NCI-H2227 (cell line): ENCODE measurements around the gene PPP3CB.

ENCODE experiments used
- DNase-seq: peaks from one replicate; lab custom pipeline; 2025; ENCODE audit not compliant: unreplicated experiment; lab: John Stamatoyannopoulos, UW

The PPP3CB gene

DNA sequence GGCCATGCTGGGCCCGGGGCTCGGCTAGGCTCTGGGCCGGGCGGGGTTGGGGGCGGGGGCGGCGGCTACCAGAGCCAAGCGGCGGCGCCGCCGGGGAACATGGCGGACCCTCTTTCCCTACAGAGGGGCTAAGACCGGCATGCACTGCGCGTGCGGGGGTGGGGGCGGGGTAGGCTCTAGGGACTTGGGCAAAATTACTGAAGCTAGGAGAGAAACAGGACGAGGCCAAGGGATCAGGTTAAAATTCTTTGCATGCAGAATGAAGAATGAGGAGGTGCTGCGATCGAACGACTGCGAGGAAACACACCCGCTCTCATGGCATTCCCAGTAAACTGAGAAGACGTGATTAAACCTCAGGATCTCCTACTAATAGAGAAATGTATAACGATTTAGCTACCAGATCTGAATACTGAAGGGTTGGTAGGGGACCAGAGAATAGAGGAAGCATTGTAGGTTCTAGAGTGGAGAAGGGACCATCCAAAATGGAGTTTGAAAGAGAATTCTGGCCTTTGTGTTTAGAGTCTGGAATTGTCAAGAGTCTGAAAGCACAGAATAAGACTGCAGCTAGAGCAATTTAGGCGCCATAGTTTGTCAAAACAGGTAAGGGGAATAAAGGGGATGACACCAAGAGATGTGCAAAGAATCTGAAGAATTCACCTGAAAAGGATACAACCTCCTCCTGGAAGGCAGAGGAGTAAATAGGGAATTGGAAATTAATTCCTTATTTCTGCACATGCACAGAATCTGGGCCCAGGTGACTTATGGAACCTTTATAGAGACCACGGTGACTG, at the start of gene PPP3CB:
Gene PPP3CB (minus strand): TSS at position 141 of the 791 bp plus-strand sequence. CDS start 135 bp downstream, at position 6.
- peak; percentile 90 for DNase-seq

DNA sequence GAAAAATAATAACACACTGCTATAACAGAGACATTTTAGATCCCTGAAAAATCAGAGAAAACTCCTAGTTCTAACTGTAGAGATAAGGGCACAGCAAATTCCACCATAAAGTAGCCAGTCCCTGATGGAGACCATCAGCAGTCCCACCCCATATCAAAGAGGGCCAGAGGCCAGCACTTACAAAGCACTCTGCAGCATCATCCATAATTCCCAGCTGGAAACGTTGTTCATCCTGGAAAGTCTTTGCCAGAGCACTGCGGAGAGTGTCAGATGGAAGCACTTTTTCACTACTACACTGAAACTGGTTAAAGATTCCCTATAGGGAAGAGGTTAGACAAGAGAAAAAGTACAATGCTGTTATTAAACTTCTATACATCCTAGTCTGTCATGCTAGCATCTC, 49.5 kb upstream of the PPP3CB start:
- no peak for DNase-seq

DNA sequence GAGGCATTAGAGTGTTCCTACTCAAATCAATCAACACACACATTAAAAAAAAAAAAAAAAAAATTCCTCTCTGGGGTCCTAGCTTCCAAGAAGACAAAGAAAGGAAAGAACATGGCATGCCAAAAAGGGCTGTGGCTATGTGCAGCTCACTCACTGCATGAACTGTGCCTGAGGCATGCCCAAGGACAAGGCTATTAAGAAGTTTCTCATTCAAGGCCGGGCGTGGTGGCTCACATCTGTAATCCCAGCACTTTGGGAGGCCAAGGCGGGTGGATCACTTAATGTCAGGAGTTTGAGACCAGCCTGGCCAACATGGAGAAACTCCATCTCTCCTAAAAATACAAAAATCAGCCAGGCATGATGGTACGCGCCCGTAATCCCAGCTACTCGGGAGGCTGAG, 41.9 kb upstream of the PPP3CB start:
- no peak for DNase-seq

DNA sequence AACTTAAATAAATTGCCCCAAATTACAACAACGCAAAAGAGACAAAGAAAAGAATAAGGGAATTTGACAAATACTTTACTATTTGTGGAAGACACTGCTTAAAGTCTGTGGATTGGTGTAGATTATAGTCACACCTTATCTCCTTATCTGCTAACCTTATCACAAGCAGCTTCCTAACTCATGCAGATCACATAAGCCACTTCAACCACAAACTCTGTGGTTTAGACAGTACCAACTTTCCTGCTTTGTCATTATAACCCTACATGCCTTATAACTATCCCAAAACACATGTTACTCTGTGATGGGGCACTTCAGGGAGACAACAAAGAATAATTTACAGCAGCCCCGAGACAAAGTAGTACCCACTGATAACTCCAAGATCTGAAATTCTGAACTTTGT, 41.5 kb upstream of the PPP3CB start:
- no peak for DNase-seq

DNA sequence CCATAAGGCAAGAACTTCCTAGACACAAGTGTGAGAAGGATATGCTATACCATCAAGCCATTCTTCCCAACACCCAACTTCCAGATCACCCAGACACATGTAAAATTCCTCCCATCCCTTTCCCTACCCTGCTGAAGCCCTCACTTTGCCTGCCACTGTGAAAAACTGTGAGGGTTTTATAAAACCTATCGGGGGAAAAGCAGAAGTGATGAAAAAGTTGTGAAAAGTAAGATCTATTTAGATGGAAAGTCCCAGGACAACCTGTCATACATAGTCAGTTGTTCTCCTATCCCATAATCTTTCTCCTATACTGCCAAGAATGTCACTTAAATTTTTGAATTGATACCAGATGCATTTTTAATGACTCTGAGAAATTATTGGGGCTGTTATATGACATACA, 39.0 kb upstream of the PPP3CB start:
- no peak for DNase-seq

DNA sequence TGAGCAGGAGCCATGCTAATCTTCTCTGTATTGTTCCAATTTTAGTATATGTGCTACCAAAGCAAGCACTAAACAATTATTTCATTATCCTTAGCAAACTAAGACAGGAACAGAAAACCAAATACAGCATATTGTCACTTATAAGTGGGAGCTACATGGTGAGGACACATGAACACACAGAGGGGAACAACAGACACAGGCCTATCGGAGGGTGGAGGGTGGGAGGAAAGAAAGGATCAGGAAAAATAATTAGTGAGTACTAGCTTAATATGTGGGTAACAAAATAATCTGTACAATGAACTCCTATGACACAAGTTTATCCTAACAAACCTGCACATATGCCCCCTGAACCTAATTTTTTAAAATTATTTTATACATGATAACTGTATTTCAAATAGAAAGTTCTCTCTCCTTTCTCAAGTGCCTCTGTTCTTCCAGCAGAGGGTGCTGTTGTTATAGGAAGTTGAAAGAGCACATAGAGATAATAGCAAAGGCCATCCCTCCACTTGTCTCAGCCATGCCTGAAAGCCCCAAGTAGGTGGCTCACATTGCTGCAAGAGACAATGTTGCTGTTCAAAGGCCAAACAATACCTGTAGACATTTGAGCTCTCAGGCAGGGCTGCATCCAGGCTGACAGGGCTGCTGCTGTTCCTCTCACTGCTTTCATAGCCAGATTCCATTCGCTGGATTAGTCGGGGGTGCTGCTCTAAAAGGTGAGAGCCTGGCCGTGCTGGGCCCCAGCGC, 33.4 kb upstream of the PPP3CB start:
- DNase-seq, result peak; percentile 82

DNA sequence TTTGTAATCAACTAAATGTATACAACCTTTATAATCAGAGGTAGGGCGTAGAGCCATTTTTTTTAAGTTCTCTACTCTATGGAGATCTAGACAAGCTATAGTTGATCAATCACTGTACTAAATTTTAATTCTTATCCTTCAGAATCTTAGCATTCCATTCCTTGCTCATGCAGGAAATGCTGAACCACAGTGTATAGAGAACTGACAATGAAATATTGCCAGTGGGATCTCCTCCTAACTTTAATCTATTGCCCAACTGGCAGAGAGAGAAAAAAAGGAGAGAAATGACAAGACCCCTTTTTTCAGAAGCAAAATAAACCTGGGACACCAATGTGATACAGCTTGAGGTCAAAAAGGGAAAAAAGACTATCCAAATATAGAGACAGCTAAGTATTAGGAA, 26.4 kb upstream of the PPP3CB start:
- DNase-seq, result no peak

DNA sequence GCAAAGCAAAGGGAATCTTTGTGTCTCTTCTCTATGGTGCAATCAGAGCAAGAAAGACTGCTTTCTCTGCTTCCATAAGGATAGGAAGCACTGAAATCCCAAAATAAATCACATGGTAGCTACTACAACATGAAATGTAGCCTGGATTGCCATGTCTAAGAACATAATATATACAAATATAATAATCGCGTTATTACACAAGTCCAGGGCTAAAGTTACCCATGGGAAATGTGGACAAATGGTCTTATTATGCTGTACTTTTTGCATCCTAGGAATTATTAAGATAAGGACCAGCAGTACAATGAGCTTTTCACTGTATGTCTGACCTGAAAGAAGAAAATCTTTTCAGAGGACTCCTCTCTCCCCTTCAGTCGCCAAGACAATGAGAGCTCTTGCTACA, 23.5 kb upstream of the PPP3CB start:
- DNase-seq, result no peak

DNA sequence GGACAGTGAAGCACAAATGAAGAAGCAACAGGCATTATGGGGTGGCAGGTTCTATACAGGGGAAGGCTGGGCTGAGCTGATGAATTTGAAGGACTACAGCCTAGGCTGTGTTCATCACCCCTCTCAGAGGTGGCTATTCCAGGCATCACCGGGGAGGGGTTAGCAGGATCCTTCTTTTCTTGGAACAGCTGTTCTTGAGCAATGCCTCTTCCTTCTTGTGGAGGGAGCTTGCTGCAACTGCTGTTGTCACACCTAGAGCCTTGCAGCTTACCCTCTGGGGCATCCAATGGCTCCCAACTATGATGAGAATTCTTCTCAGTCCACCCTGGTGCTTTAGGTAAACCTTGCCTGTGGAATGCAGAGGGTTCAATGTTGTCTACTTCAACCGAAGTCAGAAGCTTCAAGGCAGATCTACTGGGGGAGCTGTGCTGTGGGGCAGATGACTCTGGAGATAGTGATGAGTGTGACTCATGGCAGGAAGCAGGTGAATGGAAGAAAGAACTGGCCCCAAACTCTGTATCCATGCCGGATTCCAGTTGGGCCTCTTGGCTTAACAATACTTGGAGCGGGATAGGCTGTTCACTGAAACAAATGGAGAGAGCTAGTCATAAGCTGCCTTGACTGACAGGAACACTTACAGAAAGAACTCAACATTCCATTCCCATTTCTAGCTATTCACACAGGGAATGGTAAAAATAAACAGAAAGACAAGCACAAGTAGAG, 21.5 kb upstream of the PPP3CB start:
- no peak for DNase-seq

DNA sequence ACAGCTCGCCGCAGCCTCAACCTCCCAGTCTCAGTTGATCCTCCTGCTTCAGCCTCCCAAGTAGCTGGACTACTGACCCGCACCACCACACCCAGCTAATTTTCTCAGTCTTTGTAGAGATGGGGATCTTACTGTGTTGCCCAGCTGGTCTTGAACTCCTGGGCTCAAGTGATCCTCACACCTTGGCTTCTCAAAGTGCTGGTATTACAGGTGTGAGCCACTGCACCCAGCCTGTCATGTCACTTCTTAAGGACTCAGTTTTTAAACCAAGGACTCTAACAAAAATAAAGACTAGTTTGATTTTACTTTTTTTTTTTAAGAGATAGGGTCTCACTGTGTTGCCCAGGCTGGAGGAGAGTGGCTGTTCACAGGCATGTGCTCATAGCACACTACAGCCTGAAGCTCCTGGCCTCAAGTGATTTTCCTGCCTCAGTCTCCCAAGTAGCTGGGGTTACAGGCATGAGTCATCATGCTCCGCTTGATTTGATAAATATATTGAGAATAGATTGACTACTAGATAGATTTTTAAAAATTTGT, 16.5 kb upstream of the PPP3CB start:
- DNase-seq, result no peak

DNA sequence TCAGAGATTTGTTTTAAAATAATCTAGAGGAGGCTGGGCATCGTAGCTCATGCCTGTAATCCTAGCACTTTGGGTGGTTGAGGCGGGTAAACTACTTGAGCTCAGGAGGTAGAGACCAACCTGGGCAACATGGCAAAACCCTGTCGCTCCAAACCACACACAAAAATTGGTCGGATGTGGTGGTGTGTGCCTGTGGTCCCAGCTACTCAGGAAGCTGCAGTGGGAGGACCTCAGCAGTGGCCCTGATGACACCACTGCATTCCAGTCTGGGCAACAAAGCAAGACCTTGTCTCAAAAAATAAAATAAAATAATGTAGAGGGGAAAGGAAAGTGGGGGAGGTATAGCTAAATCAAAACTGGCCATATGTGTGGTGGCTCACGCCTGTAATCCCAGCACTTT, 13.9 kb upstream of the PPP3CB start:
- DNase-seq, result no peak

DNA sequence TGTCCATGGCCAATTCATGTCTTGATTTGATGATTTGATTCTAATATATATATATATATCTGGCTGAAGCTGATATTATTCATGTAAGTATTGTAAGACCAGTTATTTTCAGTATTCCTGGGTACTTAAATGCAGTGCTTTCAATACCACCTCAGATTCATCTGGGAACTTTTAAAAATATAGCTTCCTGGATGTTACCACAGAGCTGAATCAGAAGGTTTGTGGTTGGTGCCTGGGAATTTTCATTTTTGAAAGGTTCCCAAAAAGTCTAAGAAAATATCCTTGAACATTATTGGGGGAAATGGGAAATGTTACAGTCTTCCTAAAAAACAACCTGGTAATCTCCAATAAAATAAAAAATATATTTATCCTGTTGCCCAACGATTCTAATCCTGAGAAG, 10.7 kb upstream of the PPP3CB start:
- no peak for DNase-seq

DNA sequence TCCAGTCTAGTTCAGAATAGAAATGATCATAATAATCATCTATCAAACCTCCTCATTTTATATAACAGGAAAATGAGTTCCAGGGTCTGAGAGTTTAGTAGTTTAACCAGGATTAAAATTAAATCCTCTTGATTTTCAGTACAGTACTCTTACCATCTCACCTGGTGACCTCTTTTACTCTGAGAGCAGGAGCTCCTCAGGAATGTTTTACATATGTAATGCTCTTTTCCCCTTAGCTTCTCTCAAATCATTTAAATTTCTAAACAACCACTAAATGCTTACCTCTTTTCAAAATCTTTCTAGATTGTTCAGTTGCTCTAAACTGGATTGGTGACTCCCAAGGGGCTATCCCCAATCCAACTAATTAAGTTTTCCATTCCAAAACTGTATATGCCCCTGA, 10.2 kb upstream of the PPP3CB start:
- no peak for DNase-seq

DNA sequence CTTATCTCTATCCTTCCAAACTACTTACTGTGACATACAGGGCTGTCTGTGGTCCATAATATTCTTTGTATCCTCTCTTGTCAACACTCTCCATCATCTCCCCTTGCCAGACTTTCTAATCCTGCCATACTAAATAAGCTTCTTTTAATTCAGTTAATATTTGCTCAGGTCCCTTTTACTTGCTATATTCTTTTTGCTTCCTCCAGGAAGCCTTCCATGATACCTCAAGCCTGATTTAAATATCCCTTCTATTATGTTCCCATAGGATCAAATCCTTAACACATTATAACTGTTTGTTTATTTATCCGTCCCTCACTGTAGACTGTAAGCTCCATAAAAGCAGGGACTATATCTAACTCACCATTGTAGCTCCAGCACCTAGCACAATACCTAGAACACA, 7.2 kb upstream of the PPP3CB start:
- DNase-seq, result no peak

DNA sequence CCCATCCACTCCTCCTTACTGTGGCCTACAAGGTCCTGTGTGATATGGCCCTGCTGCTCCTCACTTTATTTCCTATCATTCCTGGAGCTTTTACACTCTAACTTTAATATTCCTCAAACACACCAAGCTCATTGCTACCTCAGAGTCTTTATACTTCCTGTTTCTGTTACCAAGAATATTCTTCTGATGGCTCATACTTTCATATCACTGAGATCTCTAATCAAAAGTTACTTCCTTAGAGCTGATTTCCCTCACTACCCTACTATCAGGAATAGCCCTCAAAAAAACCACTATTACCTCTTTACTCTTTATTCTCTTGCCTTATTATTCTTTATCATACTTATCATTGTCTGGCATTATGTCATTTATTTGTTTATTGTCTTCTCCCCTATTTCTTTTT, 5.8 kb upstream of the PPP3CB start:
- no peak for DNase-seq

DNA sequence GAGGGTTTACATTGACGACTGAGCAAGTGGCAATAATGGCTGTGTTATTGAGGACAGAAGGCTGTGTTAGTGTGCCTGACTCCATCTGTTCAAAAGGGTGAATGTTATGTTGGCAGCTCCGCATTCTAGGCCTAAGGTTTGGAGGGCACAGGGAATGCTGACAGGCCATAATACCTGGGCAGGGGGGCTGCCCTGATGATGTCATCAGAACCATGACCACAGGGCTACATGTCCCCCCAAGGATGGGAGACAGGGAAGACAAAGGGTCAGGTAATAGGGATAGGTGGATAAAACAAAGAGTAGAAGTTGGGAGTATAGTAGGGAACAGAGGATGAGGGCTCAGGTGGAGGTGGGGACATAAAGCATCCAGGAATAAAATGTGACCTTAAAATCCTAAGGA, 1.8 kb upstream of the PPP3CB start:
- DNase-seq, result no peak

DNA sequence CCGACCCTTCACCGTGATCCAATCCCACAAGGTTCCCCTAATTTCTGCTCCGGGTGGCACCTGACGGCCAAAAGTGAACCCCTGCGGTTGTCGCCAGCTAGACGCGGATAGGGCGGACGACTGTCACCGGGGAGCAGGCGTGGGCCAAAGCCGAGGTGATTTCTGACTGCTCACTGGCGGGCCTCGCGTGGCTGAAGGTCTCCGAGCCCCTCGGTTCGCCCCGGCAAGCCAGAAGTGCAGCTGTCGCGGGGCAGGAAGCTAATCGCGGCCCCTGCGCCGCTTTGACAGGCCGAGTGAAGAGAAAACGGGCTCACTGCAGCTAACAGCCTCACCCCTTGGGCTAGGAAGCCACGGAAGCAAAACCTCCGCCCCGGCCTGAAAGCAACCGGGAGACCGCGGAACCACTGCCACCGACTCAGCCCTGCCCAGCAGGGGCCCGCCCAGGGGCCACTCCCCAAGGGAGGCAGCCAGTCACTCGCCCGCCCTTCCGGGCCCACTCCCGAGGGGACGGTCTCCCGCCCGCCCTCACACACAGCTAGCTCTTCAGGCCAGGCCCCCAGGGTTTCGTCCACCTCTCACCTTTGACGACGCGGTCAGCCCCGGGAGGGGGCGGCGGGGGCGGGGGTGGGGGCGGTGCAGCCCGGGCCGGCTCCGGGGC, 469 bp downstream of the PPP3CB start:
- DNase-seq, result peak; percentile 75

DNA sequence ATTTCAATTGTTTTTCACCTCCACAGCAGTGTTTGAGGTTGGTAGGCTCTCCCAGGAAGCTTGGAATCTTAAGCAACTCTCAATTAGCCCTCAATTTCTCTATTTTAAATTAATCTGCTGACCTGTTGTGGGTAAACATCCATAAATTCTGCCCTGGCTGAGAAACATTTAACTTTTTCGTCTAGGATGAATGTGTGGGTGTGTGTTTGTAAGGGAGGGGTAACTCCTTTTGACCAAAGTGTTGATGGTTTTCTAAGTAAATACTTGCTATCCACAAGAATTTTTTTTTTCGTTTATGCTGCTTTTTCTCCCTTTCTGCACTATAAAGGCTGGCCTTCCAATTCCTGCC, 973 bp downstream of the PPP3CB start:
- no peak for DNase-seq

DNA sequence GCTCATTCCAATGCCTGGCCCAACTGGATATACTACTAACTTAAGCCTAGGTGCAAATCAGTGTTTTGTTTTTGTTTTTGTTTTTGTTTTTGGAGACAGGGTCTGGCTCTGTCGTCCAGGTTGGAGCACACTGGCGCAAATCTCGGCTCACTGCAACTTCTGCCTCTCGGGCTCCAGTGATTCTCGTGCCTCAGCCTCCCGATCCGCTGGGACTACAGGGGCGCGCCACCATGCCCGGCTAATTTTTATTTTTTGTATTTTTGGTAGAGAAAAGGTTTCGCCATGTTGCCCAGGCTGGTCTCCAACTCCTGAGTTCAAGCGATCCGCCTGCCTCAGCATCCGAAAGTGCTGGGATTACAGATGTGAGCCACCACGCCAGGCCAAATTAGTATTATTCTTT, 1.6 kb downstream of the PPP3CB start:
- DNase-seq, result no peak

DNA sequence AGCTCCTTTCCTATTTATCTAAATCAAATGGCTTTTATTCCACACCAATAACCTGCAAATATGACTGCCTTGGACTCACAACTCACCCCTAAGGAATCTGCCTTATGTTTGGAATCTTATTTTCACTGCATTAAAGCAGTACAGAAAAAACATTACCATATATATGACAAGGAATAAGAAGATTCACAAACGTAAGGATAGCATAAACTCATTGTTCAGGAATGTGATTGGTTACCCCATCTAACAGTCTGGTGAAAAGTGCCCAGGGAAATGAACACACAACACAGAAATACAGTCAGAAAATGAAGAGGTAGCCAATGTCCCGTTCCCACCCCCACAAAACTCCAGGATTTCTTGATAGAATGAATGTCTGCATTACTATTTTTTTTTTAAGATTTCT, 2.0 kb downstream of the PPP3CB start:
- no peak for DNase-seq

DNA sequence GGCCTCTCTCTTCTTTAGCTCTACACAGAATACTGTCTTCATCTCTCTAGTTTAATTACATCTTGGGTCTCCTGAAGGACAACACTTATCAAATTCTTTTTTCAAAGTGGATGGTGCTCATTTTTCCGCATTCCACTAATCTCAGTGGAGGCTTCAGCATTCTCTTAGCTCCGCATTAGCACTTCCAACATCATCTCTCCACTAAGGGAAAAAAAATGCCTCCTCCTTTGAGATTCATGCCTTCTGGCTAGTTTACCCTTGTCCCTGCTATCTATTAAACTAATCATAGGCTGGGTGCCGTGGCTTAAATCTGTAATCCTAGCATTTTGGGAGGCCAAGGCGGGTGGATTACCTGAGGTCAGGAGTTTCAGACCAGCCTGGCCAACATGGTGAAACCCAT, 9.2 kb downstream of the PPP3CB start:
- no peak for DNase-seq
